ENCODE data around the gene ICOS. TPM values are rescaled to one million over a fixed set of nuclear protein-coding genes. Genes with fewer than 3 reads are reported as not detected.

ICOS gene
- total RNA-seq, 1 donor from 2014 or later, result 2.1 TPM

GRCh38 chr2:203934041-203934492 lies 2.5 kb upstream of the ICOS start:
- no peak for ATAC-seq
- no peak for DNase-seq
- H3K27ac ChIP-seq, result no peak overlapping the region
- no peak for TF ChIP-seq CTCF (IDR thresholded peaks at IDR 0.05)
- H3K9me3 ChIP-seq, result no peaks in the 10 kb centered on the region
- no peaks in the 10 kb centered on the region for H3K4me1 ChIP-seq
- no peak overlapping the region for H3K4me3 ChIP-seq
- H3K36me3 ChIP-seq, result no peaks in the 10 kb centered on the region
- intact Hi-C loops (cut with DNase I), result no loop called here
- no peaks in the 10 kb centered on the region for H3K27me3 ChIP-seq

- Histone ChIP-seq H3K27ac (no peak overlapping the region), H3K36me3 (no peaks in the 10 kb centered on the region), H3K9me3 (no peaks in the 10 kb centered on the region), H3K27me3 (no peaks in the 10 kb centered on the region), H3K4me3 (no peak overlapping the region), H3K4me1 (no peaks in the 10 kb centered on the region)
- no peak for TF ChIP-seq CTCF (IDR thresholded peaks at IDR 0.05)
- ATAC-seq (no peak), DNase-seq (no peak)
- intact Hi-C loops (cut with DNase I), result no loop called here
These were observed 1.7 kb upstream of the ICOS start for GRCh38 chr2:203934711-203935438.

- H3K36me3 ChIP-seq, result no peaks in the 10 kb centered on the region
- intact Hi-C loops (cut with DNase I), result no loop called here
- DNase-seq, result no peak
- no peak for ATAC-seq
- H3K9me3 ChIP-seq, result no peaks in the 10 kb centered on the region
- no peaks in the 10 kb centered on the region for H3K27me3 ChIP-seq
- no peak overlapping the region for H3K4me3 ChIP-seq
- no peak overlapping the region for H3K27ac ChIP-seq
- TF ChIP-seq CTCF (IDR thresholded peaks at IDR 0.05), result no peak
- no peaks in the 10 kb centered on the region for H3K4me1 ChIP-seq
These were observed 995 bp upstream of the ICOS start for GRCh38 chr2:203935568-203935967.

GRCh38 chr2:203936949-203937348 lies 386 bp downstream of the ICOS start:
- H3K4me3 ChIP-seq, result peak overlapping the region; percentile 29

DNA sequence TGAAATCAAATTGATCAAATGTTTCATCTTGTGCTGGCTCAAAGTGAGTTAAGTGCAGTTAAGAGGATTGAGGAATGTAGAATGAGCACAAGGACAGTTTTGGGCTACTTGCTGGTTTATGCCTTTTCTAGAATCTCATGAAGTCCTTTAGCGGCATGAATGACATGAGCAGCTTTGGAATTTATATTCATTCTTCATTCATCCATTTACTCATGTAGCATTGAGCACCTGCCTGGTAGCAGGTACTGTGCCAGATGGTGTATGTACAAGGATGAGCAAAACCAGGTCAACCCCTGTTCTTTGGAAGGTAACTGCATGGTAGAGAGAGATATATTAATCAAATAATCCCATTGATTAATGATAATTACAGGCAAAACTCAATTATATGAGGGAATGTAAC lies 1.2 kb downstream of the ICOS start:
- H3K27me3 ChIP-seq, result no peaks in the 10 kb centered on the region
- intact Hi-C loops (cut with DNase I), result no loop called here
- no peaks in the 10 kb centered on the region for H3K36me3 ChIP-seq
- no peak overlapping the region for H3K27ac ChIP-seq
- DNase-seq, result no peak
- H3K4me3 ChIP-seq, result peak overlapping the region; percentile 29
- no peak for ATAC-seq
- no peaks in the 10 kb centered on the region for H3K9me3 ChIP-seq
- H3K4me1 ChIP-seq, result no peaks in the 10 kb centered on the region
- no peak for TF ChIP-seq CTCF (IDR thresholded peaks at IDR 0.05)

More at GRCh38 chr2:203936949-203937348, 386 bp downstream of the ICOS start:
- Histone ChIP-seq H3K4me1 (no peaks in the 10 kb centered on the region), H3K27me3 (no peaks in the 10 kb centered on the region), H3K36me3 (no peaks in the 10 kb centered on the region), H3K27ac (no peak overlapping the region), H3K9me3 (no peaks in the 10 kb centered on the region)
- no peak for TF ChIP-seq CTCF (IDR thresholded peaks at IDR 0.05)
- ATAC-seq (no peak), DNase-seq (no peak)
- intact Hi-C loops (cut with DNase I), result no loop called here

Data from upper lobe of right lung (tissue), 1 donor.